ENCODE results near the gene SMAD3.

SMAD3 gene

DNA sequence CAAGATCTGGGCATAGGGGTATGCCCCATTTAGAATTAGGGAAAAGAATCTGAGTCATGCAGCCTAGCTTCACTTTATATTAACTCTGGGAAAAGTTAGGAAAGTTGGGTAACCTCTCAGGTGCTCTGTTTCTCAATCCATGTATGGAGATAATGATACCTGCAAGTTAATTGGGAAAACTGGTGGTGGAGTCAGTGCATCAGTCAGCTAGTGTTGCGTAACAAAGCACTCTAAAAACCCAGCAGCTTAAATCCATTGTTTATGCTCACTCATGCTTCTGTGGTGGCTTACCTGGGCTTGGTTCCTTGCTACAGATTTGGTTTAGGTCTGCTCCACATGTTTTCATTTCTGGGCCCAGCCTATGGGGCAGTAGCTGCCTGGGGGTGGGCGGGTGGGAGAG lies 91.0 kb downstream of the SMAD3 start:
- Histone ChIP-seq H3K36me3 (ENCODE audit: insufficient read depth, insufficient read length, low read length) (peaks cover 32% of the 10 kb centered on the region), H3K4me3 (ENCODE audit: insufficient read length, low read depth) (no peak overlapping the region), H3K4me1 (ENCODE audit: insufficient read depth, insufficient read length) (no peaks in the 10 kb centered on the region), H3K9me3 (ENCODE audit: insufficient read depth, low read length) (peaks cover 9% of the 10 kb centered on the region; the same call in 1 of the 2 replicates), H3K27me3 (ENCODE audit: insufficient read depth, insufficient read length) (no peaks in the 10 kb centered on the region), H3K9ac (ENCODE audit: insufficient read length, low read depth) (no peak overlapping the region)
- DNase-seq (ENCODE audit: low read depth, low spot score) = no peak
- no peak for TF ChIP-seq SUZ12 (IDR thresholded peaks at IDR 0.05; ENCODE audit: extremely low read depth, insufficient read depth, insufficient read length)
- TF ChIP-seq YY1 (IDR thresholded peaks at IDR 0.05; ENCODE audit: insufficient read depth, insufficient read length) = no peak
- no peak for TF ChIP-seq ZNF274 (IDR thresholded peaks at IDR 0.05; ENCODE audit: low read depth, low read length)

GRCh38 chr15:67156834-67157233 lies 91.4 kb downstream of the SMAD3 start:
- TF ChIP-seq ZNF274 (IDR thresholded peaks at IDR 0.05; ENCODE audit: low read depth, low read length) (no peak), SUZ12 (IDR thresholded peaks at IDR 0.05; ENCODE audit: extremely low read depth, insufficient read depth, insufficient read length) (no peak), YY1 (IDR thresholded peaks at IDR 0.05; ENCODE audit: insufficient read depth, insufficient read length) (no peak)
- H3K4me1 ChIP-seq (ENCODE audit: insufficient read depth, insufficient read length) = no peaks in the 10 kb centered on the region
- H3K27me3 ChIP-seq (ENCODE audit: insufficient read depth, insufficient read length) = no peaks in the 10 kb centered on the region
- no peak overlapping the region for H3K4me3 ChIP-seq (ENCODE audit: insufficient read length, low read depth)
- no peak overlapping the region for H3K9ac ChIP-seq (ENCODE audit: insufficient read length, low read depth)
- peaks cover 32% of the 10 kb centered on the region for H3K36me3 ChIP-seq (ENCODE audit: insufficient read depth, insufficient read length, low read length)
- peaks cover 9% of the 10 kb centered on the region; the same call in 1 of the 2 replicates for H3K9me3 ChIP-seq (ENCODE audit: insufficient read depth, low read length)
- DNase-seq (ENCODE audit: low read depth, low spot score) = no peak

DNA sequence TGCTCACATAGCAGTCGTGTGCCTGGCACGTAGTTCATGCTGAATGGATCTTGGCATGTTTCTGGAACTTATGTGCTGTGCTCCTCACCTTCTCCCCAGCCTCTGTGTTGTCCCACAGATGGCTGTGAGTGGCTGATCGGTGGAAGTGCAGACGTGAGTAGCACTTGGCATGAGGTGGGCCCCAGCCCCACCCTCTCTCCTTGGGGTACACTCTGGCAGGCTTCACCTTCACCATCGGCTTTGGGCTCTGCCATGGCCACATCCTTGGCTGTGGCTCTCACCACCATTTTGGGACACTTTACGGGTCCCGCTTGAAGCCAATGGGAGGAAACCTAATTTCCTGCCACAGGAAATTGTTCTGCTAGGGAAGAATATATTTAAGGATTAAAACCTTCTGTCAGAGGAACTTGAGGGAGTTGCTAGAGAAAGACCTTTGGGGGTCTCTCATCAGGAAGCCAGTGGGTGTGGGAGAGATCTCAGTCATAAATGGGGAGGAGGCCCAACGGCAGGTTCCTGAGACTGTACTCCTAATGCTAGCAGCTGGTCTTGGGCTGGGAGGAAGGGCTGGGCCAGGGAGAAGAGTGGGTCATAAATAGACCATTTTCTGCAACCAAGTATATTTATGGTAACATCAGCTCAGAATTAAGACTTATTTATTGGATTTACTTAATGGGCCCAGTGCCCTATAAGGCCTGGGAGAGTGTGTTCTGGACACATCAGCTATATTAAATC lies 92.3 kb downstream of the SMAD3 start:
- peaks cover 29% of the 10 kb centered on the region for H3K36me3 ChIP-seq (ENCODE audit: insufficient read depth, insufficient read length, low read length)
- H3K4me1 ChIP-seq (ENCODE audit: insufficient read depth, insufficient read length) = no peaks in the 10 kb centered on the region
- H3K27me3 ChIP-seq (ENCODE audit: insufficient read depth, insufficient read length) = no peaks in the 10 kb centered on the region
- H3K9me3 ChIP-seq (ENCODE audit: insufficient read depth, low read length) = peaks cover 9% of the 10 kb centered on the region; the same call in 1 of the 2 replicates
- no peak for TF ChIP-seq ZNF274 (IDR thresholded peaks at IDR 0.05; ENCODE audit: low read depth, low read length)
- no peak for TF ChIP-seq YY1 (IDR thresholded peaks at IDR 0.05; ENCODE audit: insufficient read depth, insufficient read length)
- no peak for TF ChIP-seq SUZ12 (IDR thresholded peaks at IDR 0.05; ENCODE audit: extremely low read depth, insufficient read depth, insufficient read length)
- DNase-seq (ENCODE audit: low read depth, low spot score) = no peak
- H3K4me3 ChIP-seq (ENCODE audit: insufficient read length, low read depth) = no peak overlapping the region
- H3K9ac ChIP-seq (ENCODE audit: insufficient read length, low read depth) = no peak overlapping the region

GRCh38 chr15:67158367-67158766 lies 93.0 kb downstream of the SMAD3 start:
- H3K4me3 ChIP-seq (ENCODE audit: insufficient read length, low read depth) = no peak overlapping the region
- no peaks in the 10 kb centered on the region for H3K4me1 ChIP-seq (ENCODE audit: insufficient read depth, insufficient read length)

GRCh38 chr15:67161412-67161811 lies 96.0 kb downstream of the SMAD3 start:
- H3K4me1 ChIP-seq (ENCODE audit: insufficient read depth, insufficient read length) = peaks cover 17% of the 10 kb centered on the region
- TF ChIP-seq ZNF274 (IDR thresholded peaks at IDR 0.05; ENCODE audit: low read depth, low read length) (no peak), YY1 (IDR thresholded peaks at IDR 0.05; ENCODE audit: insufficient read depth, insufficient read length) (no peak), SUZ12 (IDR thresholded peaks at IDR 0.05; ENCODE audit: extremely low read depth, insufficient read depth, insufficient read length) (no peak)

More at GRCh38 chr15:67158367-67158766, 93.0 kb downstream of the SMAD3 start:
- no peak for DNase-seq (ENCODE audit: low read depth, low spot score)
- H3K36me3 ChIP-seq (ENCODE audit: insufficient read depth, insufficient read length, low read length) = peaks cover 29% of the 10 kb centered on the region
- H3K27me3 ChIP-seq (ENCODE audit: insufficient read depth, insufficient read length) = no peaks in the 10 kb centered on the region
- H3K9me3 ChIP-seq (ENCODE audit: insufficient read depth, low read length) = peaks cover 9% of the 10 kb centered on the region; the same call in 1 of the 2 replicates
- H3K9ac ChIP-seq (ENCODE audit: insufficient read length, low read depth) = no peak overlapping the region
- no peak for TF ChIP-seq YY1 (IDR thresholded peaks at IDR 0.05; ENCODE audit: insufficient read depth, insufficient read length)
- TF ChIP-seq ZNF274 (IDR thresholded peaks at IDR 0.05; ENCODE audit: low read depth, low read length) = no peak
- TF ChIP-seq SUZ12 (IDR thresholded peaks at IDR 0.05; ENCODE audit: extremely low read depth, insufficient read depth, insufficient read length) = no peak

DNA sequence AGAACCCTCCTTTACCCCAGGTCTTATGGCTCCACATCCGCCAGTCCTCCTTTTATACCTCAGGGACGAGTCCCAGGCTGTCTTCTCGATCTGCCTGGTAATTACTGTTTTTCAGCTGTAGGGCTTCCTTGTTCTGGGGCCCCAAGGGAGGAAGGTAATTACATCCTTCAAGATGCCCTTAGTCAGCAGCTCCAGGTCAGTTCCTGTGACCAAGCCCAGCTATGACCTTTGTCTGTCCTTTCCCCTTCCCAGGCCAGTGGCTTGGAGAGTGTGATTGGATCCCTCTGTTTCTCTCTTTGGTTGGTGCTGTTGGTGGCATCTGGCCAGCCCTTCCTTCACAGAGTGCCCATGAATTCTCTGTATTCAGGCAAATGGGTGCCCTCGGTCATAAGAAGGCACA lies 96.5 kb downstream of the SMAD3 start:
- peaks cover 26% of the 10 kb centered on the region for H3K36me3 ChIP-seq (ENCODE audit: insufficient read depth, insufficient read length, low read length)
- DNase-seq (ENCODE audit: low read depth, low spot score) = no peak
- H3K4me1 ChIP-seq (ENCODE audit: insufficient read depth, insufficient read length) = peaks cover 22% of the 10 kb centered on the region
- no peak overlapping the region for H3K9ac ChIP-seq (ENCODE audit: insufficient read length, low read depth)
- TF ChIP-seq SUZ12 (IDR thresholded peaks at IDR 0.05; ENCODE audit: extremely low read depth, insufficient read depth, insufficient read length) (no peak), ZNF274 (IDR thresholded peaks at IDR 0.05; ENCODE audit: low read depth, low read length) (no peak), YY1 (IDR thresholded peaks at IDR 0.05; ENCODE audit: insufficient read depth, insufficient read length) (no peak)
- H3K4me3 ChIP-seq (ENCODE audit: insufficient read length, low read depth) = no peak overlapping the region
- no peaks in the 10 kb centered on the region for H3K9me3 ChIP-seq (ENCODE audit: insufficient read depth, low read length)
- no peaks in the 10 kb centered on the region for H3K27me3 ChIP-seq (ENCODE audit: insufficient read depth, insufficient read length)

More at GRCh38 chr15:67161412-67161811, 96.0 kb downstream of the SMAD3 start:
- DNase-seq (ENCODE audit: low read depth, low spot score) = no peak
- no peaks in the 10 kb centered on the region for H3K27me3 ChIP-seq (ENCODE audit: insufficient read depth, insufficient read length)
- H3K9ac ChIP-seq (ENCODE audit: insufficient read length, low read depth) = no peak overlapping the region
- H3K4me3 ChIP-seq (ENCODE audit: insufficient read length, low read depth) = no peak overlapping the region
- H3K36me3 ChIP-seq (ENCODE audit: insufficient read depth, insufficient read length, low read length) = peaks cover 21% of the 10 kb centered on the region
- peaks cover 1% of the 10 kb centered on the region; the same call in 1 of the 2 replicates for H3K9me3 ChIP-seq (ENCODE audit: insufficient read depth, low read length)

DNA sequence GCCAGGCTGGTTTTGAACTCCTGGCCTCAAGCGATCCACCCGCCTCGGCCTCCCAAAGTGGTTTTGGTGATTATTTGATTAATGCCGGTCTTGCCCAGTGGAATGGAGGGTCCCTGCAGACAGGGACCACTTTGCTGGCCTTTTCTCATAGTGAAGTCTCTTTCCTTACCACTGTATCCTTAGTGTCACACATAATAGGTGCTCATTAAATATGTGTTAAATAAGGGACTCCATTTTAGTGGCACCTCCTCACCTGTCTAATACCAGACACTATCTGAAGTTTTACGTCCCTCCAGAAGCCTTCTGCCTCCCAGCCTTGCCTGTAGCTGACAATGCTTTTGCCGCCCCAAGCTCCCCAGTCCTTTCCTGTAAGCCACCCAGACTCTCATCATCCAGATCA lies 97.8 kb downstream of the SMAD3 start:
- Histone ChIP-seq H3K9me3 (ENCODE audit: insufficient read depth, low read length) (no peaks in the 10 kb centered on the region), H3K36me3 (ENCODE audit: insufficient read depth, insufficient read length, low read length) (peaks cover 34% of the 10 kb centered on the region), H3K4me1 (ENCODE audit: insufficient read depth, insufficient read length) (peaks cover 32% of the 10 kb centered on the region), H3K4me3 (ENCODE audit: insufficient read length, low read depth) (no peak overlapping the region), H3K9ac (ENCODE audit: insufficient read length, low read depth) (no peak overlapping the region), H3K27me3 (ENCODE audit: insufficient read depth, insufficient read length) (no peaks in the 10 kb centered on the region)
- DNase-seq (ENCODE audit: low read depth, low spot score) = no peak
- TF ChIP-seq YY1 (IDR thresholded peaks at IDR 0.05; ENCODE audit: insufficient read depth, insufficient read length) (no peak), SUZ12 (IDR thresholded peaks at IDR 0.05; ENCODE audit: extremely low read depth, insufficient read depth, insufficient read length) (no peak), ZNF274 (IDR thresholded peaks at IDR 0.05; ENCODE audit: low read depth, low read length) (no peak)
